Left hindlimb (tissue), 1 donor: ENCODE data around the gene UAP1L1.

Experiments used
- DNase-seq: peaks from one replicate; pipeline ENCODE4 v3.0.0-alpha.2; 2018

Gene UAP1L1

GRCh38 chr9:137103206-137103999 is 26.1 kb downstream of the UAP1L1 start:
- DNase-seq, result no peak

GRCh38 chr9:137105814-137106661 is 28.7 kb downstream of the UAP1L1 start:
- DNase-seq, result no peak

DNA sequence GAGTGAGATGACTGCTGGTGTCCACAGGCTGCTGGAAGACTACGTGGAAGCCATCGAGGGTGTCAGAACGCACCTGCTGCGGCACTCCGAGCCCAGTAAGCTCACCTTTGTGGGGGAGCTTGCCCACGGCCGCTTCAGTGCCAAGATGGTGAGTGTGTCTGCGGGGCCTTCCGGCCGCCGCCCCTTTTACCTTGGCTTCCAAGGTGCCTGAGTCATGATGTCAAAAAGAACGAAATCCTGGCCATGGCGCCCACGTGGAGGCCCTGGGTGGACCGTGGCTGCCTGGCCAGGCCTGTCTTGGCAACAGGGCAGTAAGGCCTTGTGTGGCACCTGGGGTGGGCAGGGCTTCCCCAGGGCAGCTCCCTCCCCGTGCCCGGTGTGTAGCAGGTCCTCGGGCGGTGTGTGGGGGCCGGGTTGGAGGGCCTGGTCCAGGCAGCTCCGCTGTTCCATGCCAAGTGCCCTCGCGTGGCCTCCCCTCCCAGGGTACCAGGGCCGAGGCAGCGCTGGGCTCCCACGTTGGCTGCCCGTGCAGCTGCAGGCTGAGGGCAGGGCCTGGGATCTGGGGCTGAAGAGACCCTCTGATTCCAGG is 29.4 kb downstream of the UAP1L1 start:
- DNase-seq, result no peak

DNA sequence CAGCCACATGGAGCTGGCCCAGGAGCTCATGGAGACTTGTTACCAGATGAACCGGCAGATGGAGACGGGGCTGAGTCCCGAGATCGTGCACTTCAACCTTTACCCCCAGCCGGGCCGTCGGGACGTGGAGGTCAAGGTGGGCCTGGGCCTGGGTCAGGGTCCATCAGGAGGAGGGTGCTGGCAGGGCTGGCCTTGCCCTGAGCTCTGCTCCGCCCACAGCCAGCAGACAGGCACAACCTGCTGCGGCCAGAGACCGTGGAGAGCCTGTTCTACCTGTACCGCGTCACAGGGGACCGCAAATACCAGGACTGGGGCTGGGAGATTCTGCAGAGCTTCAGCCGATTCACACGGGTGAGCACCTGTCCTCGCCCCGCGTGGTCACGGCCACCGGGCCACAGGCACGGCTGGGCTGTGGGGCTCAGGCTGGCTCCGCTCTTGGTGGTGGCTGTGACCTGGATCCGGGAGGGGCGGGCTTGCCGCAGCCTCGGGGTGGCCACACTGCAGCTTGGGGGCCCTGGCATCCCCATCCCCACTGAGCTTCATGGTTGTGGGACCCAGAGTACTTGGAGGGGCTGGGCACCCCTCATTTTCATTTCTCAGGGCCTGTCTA is 30.1 kb downstream of the UAP1L1 start:
- no peak for DNase-seq

GRCh38 chr9:137107982-137108381 is 30.7 kb downstream of the UAP1L1 start:
- DNase-seq, result no peak

DNA sequence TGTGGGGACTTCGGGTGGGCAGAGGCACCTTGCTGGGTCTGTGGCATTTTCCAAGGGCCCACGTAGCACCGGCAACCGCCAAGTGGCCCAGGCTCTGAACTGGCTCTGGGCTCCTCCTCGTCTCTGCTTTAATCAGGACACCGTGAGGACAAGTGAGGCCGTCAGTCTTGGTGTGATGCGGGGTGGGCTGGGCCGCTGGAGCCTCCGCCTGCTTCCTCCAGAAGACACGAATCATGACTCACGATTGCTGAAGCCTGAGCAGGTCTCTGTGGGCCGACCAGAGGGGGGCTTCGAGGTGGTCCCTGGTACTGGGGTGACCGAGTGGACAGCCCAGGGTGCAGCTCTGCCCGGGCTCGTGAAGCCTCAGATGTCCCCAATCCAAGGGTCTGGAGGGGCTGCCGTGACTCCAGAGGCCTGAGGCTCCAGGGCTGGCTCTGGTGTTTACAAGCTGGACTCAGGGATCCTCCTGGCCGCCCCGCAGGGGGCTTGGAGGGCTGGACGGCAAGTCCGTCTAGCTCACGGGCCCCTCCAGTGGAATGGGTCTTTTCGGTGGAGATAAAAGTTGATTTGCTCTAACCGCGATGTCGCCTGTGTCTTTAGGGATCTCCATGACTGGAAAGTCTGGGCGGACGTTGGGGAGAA is 31.4 kb downstream of the UAP1L1 start:
- no peak for DNase-seq

DNA sequence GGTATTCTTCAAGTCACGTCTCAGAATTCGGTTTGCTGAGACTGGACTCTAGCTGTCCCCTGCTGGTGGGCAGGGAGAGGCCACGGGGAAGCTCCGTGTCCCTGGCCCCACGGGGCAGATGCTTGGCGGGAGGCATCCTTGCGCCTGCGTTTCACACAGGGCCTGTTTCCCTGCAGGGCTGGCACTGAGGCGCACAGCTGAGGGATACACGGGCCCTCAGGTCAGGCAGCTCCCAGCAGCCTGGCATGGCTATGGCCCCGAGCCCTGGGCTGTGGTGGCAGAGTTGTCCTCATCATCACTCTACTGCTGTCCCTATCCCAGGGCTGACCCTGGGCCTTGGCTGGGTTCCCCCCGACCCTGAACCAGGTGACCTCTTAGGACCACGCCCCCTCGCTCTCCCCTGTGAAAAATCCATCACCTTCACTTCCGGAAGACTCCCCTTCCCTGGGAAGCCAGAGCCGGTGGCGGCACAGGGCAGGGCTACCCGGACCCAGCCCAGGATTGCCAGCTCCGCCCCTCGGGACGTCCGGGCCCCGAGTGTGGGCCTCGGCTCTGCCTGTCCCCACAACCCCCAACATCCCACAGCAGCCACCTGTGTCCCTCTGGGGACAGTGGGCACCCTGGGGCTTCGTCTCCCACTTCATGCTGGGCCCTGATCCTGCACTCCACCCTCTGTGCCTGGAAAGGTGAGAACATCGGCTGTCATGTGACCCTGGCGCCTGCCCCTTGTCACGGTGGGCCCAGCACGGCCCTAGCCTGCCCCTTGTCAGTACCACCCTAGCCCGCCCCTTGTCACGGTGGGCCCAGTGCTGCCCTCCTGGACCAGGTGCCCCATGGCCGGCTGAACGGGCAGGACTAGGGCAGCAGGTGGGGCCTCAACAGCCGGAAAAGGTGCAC is 32.2 kb downstream of the UAP1L1 start:
- no peak for DNase-seq

DNA sequence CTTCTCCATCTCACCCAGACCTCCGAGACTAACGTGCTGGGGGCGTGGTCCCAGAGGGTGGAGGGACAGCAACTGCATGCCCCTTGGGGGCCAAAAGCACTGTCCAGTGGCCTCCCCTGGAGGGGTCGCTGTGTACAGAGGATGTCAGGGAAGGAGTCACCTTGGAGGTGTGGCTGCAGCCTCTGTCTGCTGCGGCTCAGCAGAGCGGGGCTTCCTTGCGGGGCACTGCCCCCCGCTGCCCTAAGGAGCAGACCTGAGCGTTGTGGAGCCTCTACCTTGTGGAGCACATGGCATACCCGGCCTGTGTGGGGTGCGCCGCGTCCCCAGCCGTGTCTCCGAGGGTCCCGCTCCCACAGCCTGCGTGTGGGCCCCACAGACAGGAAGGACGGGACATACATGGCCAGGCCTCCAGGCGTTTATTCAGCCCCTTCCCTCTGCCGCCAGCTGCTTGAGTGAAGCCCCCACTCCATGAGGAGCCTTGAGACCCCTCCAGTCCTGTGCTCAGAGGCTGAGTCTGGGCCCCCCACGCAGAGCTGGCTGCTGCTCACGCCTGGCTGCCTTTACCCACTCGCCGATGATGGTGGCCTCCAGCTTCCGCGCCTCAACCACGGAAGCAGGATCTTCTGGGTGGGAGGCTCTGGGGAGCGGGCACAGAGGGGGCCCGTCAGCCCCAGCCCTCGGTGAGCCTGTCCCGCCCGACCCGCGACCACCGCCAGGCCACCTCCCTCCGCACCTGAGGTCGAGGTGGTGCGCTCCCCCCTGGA is 33.0 kb downstream of the UAP1L1 start:
- DNase-seq, result no peak

GRCh38 chr9:137110911-137111787 is 33.8 kb downstream of the UAP1L1 start:
- no peak for DNase-seq

DNA sequence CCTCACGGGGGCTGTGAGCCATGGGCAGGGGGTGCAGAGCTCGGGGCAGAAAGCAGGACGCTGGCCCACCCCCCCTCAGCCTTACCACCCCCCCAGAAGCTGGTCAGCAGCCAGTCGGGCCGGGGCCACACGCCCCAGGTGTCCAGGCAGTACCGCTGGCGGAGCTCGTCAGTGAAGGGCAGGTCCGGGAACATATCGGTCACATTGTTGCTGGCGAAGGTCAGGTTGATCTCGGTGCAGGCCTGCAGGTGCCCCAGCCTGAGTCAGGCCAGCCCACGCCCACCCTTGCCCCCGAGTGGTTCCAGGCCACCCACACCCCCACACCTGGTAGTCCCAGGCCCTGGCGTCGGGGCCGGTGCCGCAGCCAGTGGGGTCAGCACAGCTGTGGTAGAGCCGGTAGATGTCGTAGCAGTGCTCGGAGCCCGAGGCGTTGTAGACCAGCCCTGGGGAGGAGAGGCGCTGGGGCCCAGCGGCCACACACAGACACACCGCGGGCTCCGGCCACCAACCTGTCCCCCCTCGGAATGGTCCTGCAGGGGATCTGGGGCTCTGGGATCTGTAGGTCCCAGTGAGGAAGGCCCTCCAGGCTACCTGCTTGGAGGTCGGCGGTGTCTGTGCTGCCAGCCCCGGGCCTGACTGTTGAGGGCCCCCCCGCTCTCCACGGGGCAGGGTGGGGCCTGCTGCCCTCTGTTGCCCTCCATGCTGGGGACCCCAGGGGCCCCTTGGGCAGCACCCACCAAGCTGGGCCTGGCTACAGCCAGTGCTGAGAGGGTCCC is 34.7 kb downstream of the UAP1L1 start:
- DNase-seq, result no peak

GRCh38 chr9:137112564-137113384 is 35.5 kb downstream of the UAP1L1 start:
- no peak for DNase-seq

- DNase-seq, result no peak
Observed at GRCh38 chr9:137113385-137114159, 36.3 kb downstream of the UAP1L1 start.

GRCh38 chr9:137114220-137114612 is 36.9 kb downstream of the UAP1L1 start:
- DNase-seq, result no peak

GRCh38 chr9:137114613-137115393 is 37.5 kb downstream of the UAP1L1 start, which contains the start of gene DPP7:
Gene DPP7 (minus strand): TSS chr9:137114733. CDS start chr9:137114713, 20 bp downstream.
- peak; percentile 62 for DNase-seq

- DNase-seq, result no peak
Observed at GRCh38 chr9:137115394-137116026, 38.2 kb downstream of the UAP1L1 start.

DNA sequence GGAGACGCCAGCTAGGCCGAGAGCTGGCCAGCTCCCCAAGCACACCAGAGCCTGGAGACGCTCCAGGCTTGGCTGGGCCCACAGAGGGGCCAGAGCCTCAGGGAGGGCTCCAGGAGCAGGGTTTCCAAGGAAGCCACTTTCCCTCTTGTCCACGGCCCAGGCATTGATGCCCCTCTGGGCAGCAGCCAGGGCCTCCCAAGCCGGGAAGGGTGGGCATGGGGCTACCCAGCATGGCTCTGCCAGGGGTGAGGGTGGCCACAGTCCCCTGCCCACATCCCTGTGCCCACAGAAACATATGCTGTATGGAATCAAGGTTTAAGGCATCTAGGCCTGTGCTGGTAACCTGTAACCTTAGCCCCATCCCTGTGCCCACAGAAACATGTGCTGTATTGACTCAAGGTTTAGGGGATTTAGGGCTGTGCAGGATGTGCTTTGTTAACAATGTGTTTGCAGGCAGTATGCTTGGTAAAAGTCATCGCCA is 38.8 kb downstream of the UAP1L1 start:
- no peak for DNase-seq
